Astrocyte of the cerebellum (primary cell): ENCODE data around the gene SERF2.
"Not testable (repeated sequence)": the region's sequence is repeated elsewhere in the genome, so short reads cannot be mapped to it uniquely, and the experiment has no call there.

Experiments used
- DNase-seq: peaks from one replicate; pipeline ENCODE4 v3.0.0-alpha.2; 2011; ENCODE audit warnings: low read depth
- H3K4me3 ChIP-seq: 2 replicates; pipeline ENCODE4 v1.5.1; 2011; ENCODE audit warnings: mild to moderate bottlenecking, low read depth, low read length, moderate library complexity
- CTCF ChIP-seq: IDR thresholded peaks from 2 replicates; pipeline ENCODE4 v1.5.1; 2012; ENCODE audit warnings: low read length, low read depth, moderate library complexity, mild to moderate bottlenecking; ENCODE audit errors: missing control alignments
- in situ Hi-C: cut with HindIII; loops from 2 replicates; pipeline ENCODE4 v1.10.0; 2017; ENCODE audit warnings: low sequenced_read_pairs

SERF2 gene

GRCh38 chr15:43799209-43799944, 7.3 kb downstream of the SERF2 start:
- in situ Hi-C loops = no loop called here
- no peak for TF ChIP-seq CTCF
- no peak overlapping the region for H3K4me3 ChIP-seq
- no peak for DNase-seq

- H3K4me3 ChIP-seq = peak within 1 kb of the TSS; percentile 99
- in situ Hi-C loops = no loop called here
- DNase-seq = no peak
- TF ChIP-seq CTCF = no peak
These were observed 7.8 kb downstream of the SERF2 start, which contains the start of gene SERINC4 for GRCh38 chr15:43799945-43800285. TSS of gene SERINC4 (minus strand) at chr15:43800220. CDS start at chr15:43799986, 234 bp downstream.

- TF ChIP-seq CTCF = no peak
- DNase-seq = peak; percentile 65
- peak within 1 kb of the TSS; percentile 99 for H3K4me3 ChIP-seq
- in situ Hi-C loops = no loop called here
These were observed 8.4 kb downstream of the SERF2 start, which contains the start of gene HYPK for GRCh38 chr15:43800286-43801141. TSS of gene HYPK (plus strand) at chr15:43800599. CDS start at chr15:43800623, 24 bp downstream.

DNA sequence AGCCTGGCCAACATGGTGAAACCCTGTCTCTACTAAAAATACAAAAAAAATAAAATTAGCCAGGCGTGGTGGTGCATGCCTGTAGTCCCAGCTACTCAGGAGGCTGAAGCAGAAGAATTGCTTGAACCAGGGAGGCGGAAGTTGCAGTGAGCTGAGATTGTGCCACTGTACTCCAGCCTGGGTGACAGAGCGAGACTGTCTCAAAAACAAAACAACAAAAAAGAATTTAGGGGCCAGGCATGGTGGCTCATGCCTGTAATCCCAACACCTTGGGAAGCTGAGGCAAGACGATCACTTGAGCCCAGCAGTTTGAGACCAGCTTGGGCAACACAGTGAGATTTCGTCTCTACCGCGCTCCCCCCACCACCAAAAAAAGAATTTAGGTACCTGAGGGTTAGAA, 10.6 kb downstream of the SERF2 start:
- in situ Hi-C loops, DNase-seq, H3K4me3 ChIP-seq: not testable (repeated sequence)

DNA sequence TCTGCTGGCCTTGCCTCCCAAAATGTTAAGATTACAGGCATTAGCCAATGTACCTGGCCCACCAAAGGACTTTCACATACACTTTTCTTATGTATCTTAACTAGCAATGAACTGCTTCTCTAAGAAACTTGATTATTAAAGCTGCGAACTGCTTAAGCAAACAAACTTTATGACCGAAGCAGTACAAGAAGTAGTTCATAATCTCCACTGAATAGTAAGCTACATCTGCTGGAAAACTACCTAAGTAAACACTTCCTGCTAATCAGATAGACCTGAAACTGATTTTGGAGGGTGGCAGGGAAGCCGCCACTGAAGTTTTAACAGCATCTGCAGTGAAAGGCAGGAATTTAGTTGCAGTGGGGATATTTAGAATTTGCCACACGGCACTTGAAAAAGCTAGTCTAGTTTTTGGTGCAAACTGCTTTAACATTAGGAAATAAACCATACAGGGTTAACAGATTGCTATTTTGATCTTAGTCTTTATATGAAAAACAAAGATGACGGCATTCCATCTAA, 16.4 kb downstream of the SERF2 start:
- H3K4me3 ChIP-seq = no peak overlapping the region
- in situ Hi-C loops = no loop called here
- no peak for DNase-seq
- no peak for TF ChIP-seq CTCF

DNA sequence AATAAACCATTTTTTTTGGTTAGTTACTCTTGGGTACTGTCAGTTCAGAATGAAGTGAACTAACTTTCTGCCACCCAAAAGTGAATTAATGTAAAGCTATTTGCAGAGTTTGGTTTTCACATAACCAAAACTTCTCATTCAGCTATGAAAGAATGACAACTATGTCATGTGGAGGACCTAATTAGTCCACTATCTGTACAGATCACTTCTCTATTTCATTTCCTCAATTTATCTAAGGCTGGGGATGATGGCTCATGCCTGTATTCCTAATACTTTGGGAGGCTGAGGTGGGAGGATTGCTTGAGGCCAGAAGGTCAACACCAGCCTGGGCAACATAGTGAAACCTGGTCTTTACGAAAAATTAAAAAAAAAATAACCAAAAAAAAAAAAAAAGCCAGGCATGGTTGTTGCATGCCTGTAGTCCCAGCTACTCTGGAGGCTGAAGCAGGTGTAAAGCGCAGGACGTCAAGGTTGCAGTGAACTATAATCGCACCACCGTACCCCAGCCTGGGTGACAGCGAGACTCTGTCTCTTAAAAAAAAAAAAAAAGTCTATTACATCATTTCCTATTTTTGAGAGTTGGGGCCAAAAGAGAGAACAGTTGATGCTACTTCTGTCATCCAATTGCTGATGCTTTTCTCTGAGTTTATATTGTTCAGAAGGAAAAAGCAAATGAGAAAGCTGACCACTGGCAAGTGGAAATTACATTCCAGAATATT, 17.0 kb downstream of the SERF2 start:
- DNase-seq = no peak
- TF ChIP-seq CTCF = no peak
- no peak overlapping the region for H3K4me3 ChIP-seq
- in situ Hi-C loops = no loop called here

DNA sequence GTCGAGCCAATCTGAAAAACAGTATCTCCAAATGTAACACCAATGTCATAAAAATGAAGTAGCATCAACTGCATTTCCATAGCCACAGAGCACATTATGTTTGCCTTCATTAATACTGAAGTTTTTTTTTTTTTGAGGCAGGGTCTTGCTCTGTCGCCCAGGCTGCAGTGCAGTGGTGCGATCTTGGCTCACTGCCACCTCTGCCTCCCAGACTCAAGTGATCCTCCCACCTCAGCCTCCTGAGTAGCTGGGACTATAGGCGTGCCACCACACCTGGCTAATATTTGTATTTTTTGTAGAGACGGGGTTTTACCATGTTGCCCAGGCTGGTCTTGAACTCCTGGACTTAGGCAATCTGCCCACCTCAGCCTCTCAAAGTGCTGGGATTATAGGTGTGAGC, 22.9 kb downstream of the SERF2 start:
- in situ Hi-C loops, H3K4me3 ChIP-seq, DNase-seq: not testable (repeated sequence)
